Measurements from ENCODE around the gene ADARB1. TPM values are rescaled to one million over a fixed set of nuclear protein-coding genes. Genes with fewer than 3 reads are reported as not detected.

The ADARB1 gene
- total and polyA plus RNA-seq, 2 donors (not counting 1 experiment from before 2014, with no cell fraction given), result 17.1 to 33.3 TPM

- DNase-seq, result no peak
- Histone ChIP-seq H3K79me2 (ENCODE audit: control insufficient read depth, insufficient read depth, low read length) (no peaks in the 10 kb centered on the region), H3K4me1 (ENCODE audit: control insufficient read depth in 2 of 2, insufficient read depth in 2 of 2, low read length in 2 of 2) (no peaks in the 10 kb centered on the region), H3K9me3 (ENCODE audit: control extremely low read depth in 1 of 3, control insufficient read depth in 2 of 3, insufficient read depth in 1 of 3, low read length in 2 of 3) (peaks cover 0 to 19% (median 7%) of the 10 kb centered on the region in 3 donors), H3K4me3 (ENCODE audit: control extremely low read depth in 1 of 5, extremely low read depth in 1 of 5, insufficient read depth in 1 of 5, low read depth in 2 of 5, low read length in 4 of 5) (no peak overlapping the region), H3K36me3 (replicated peaks in 1 of 2; ENCODE audit: control extremely low read depth in 1 of 2, control insufficient read depth in 1 of 2, extremely low read depth in 1 of 2, insufficient read depth in 2 of 2, low read length in 1 of 2) (no peaks in the 10 kb centered on the region), H3K9ac (ENCODE audit: low read length) (no peak overlapping the region), H3K27me3 (replicated peaks in 1 of 4; ENCODE audit: control extremely low read depth in 1 of 4, control insufficient read depth in 3 of 4, insufficient read depth in 4 of 4, low read length in 3 of 4) (peaks cover 0 to 22% (median 7%) of the 10 kb centered on the region in 4 experiments), H2AFZ (ENCODE audit: insufficient read depth, low read depth, low read length, poor library complexity, severe bottlenecking) (no peak overlapping the region), H4K20me1 (ENCODE audit: control insufficient read depth, insufficient read depth, low read length, poor library complexity, severe bottlenecking) (no peaks in the 10 kb centered on the region), H3K4me2 (replicated peaks; ENCODE audit: low read depth, low read length, poor library complexity, severe bottlenecking) (no peak overlapping the region), H3K27ac (ENCODE audit: low read length in 2 of 2) (no peak overlapping the region)
- ChIA-PET CTCF (no interaction called here), POLR2A (no interaction called here)
- TF ChIP-seq CTCF (IDR thresholded peaks at IDR 0.05) (no peak), EZH2 (IDR thresholded peaks at IDR 0.05; ENCODE audit: borderline replicate concordance, insufficient read depth, low read depth, low read length, poor library complexity, severe bottlenecking) (no peak)
- Mint-ChIP-seq H3K4me3 (no peak overlapping the region), H3K27me3 (peaks cover 43% of the 10 kb centered on the region), H3K4me1 (no peaks in the 10 kb centered on the region), H3K9me3 (ENCODE audit: insufficient read depth) (peaks cover 10% of the 10 kb centered on the region), H3K27ac (no peak overlapping the region)
- WGBS (ENCODE audit: insufficient coverage), result 85% methylated on average over 13 of the region's 14 CpGs
- no peak for ATAC-seq (ENCODE audit: low read depth)
- intact Hi-C loops (cut with micrococcal nuclease), result no loop called here
Observed at GRCh38 chr21:45050345-45050796, 24.0 kb upstream of the ADARB1 start.

GRCh38 chr21:45050797-45051489 is 23.4 kb upstream of the ADARB1 start:
- Mint-ChIP-seq H3K27me3 (peaks cover 42% of the 10 kb centered on the region), H3K4me1 (no peaks in the 10 kb centered on the region), H3K27ac (no peak overlapping the region), H3K4me3 (no peak overlapping the region), H3K9me3 (ENCODE audit: insufficient read depth) (peaks cover 10% of the 10 kb centered on the region)
- H3K27me3 ChIP-seq (replicated peaks in 1 of 4; ENCODE audit: control extremely low read depth in 1 of 4, control insufficient read depth in 3 of 4, insufficient read depth in 4 of 4, low read length in 3 of 4), result peaks cover 0 to 18% (median 6%) of the 10 kb centered on the region in 4 experiments
- no peak overlapping the region for H3K4me2 ChIP-seq (replicated peaks; ENCODE audit: low read depth, low read length, poor library complexity, severe bottlenecking)
- peaks cover 0 to 17% (median 7%) of the 10 kb centered on the region in 3 donors for H3K9me3 ChIP-seq (ENCODE audit: control extremely low read depth in 1 of 3, control insufficient read depth in 2 of 3, insufficient read depth in 1 of 3, low read length in 2 of 3)
- ChIA-PET CTCF (interaction anchor here (1.1 kb wide), 1 partner anchor 78 kb away, joined by 5 read pairs; no protein-coding TSS in a partner anchor), POLR2A (no interaction called here)
- intact Hi-C loops (cut with micrococcal nuclease), result no loop called here
- no peak for ATAC-seq (ENCODE audit: low read depth)
- no peak overlapping the region for H3K27ac ChIP-seq (ENCODE audit: low read length in 2 of 2)
- no peaks in the 10 kb centered on the region for H3K79me2 ChIP-seq (ENCODE audit: control insufficient read depth, insufficient read depth, low read length)
- no peaks in the 10 kb centered on the region for H4K20me1 ChIP-seq (ENCODE audit: control insufficient read depth, insufficient read depth, low read length, poor library complexity, severe bottlenecking)
- TF ChIP-seq EZH2 (IDR thresholded peaks at IDR 0.05; ENCODE audit: borderline replicate concordance, insufficient read depth, low read depth, low read length, poor library complexity, severe bottlenecking) (no peak), CTCF (IDR thresholded peaks at IDR 0.05) (no peak)
- no peaks in the 10 kb centered on the region for H3K36me3 ChIP-seq (replicated peaks in 1 of 2; ENCODE audit: control extremely low read depth in 1 of 2, control insufficient read depth in 1 of 2, extremely low read depth in 1 of 2, insufficient read depth in 2 of 2, low read length in 1 of 2)
- no peaks in the 10 kb centered on the region for H3K4me1 ChIP-seq (ENCODE audit: control insufficient read depth in 2 of 2, insufficient read depth in 2 of 2, low read length in 2 of 2)
- no peak overlapping the region for H3K9ac ChIP-seq (ENCODE audit: low read length)
- no peak overlapping the region for H3K4me3 ChIP-seq (ENCODE audit: control extremely low read depth in 1 of 5, extremely low read depth in 1 of 5, insufficient read depth in 1 of 5, low read depth in 2 of 5, low read length in 4 of 5)
- WGBS (ENCODE audit: insufficient coverage), result 100% methylated on average over 1 of the region's 19 CpGs
- no peak for DNase-seq
- H2AFZ ChIP-seq (ENCODE audit: insufficient read depth, low read depth, low read length, poor library complexity, severe bottlenecking), result no peak overlapping the region

Data from B cell (primary cell).